Fibroblast of mammary gland (primary cell): ENCODE measurements around the gene FGF11.

Source experiments
- DNase-seq: peaks from one replicate; pipeline ENCODE4 v3.0.0-alpha.2; 2010; ENCODE audit warnings: low read depth
- H3K4me3 ChIP-seq: 2 replicates; pipeline ENCODE4 v1.5.1; 2011; ENCODE audit warnings: low read depth, mild to moderate bottlenecking, low read length, moderate library complexity; ENCODE audit not compliant: control insufficient read depth
- TF ChIP-seq, protein P1 (sequence below): conservative IDR thresholded peaks from 2 replicates; pipeline ENCODE4 v1.5.1; 2011; ENCODE audit warnings: low read depth, low read length, inconsistent platforms; ENCODE audit not compliant: control insufficient read depth, insufficient read depth

The FGF11 gene

GRCh38 chr17:7484919-7485377 lies 45.6 kb downstream of the FGF11 start:
- no peak for DNase-seq
- TF ChIP-seq, protein P1, sequence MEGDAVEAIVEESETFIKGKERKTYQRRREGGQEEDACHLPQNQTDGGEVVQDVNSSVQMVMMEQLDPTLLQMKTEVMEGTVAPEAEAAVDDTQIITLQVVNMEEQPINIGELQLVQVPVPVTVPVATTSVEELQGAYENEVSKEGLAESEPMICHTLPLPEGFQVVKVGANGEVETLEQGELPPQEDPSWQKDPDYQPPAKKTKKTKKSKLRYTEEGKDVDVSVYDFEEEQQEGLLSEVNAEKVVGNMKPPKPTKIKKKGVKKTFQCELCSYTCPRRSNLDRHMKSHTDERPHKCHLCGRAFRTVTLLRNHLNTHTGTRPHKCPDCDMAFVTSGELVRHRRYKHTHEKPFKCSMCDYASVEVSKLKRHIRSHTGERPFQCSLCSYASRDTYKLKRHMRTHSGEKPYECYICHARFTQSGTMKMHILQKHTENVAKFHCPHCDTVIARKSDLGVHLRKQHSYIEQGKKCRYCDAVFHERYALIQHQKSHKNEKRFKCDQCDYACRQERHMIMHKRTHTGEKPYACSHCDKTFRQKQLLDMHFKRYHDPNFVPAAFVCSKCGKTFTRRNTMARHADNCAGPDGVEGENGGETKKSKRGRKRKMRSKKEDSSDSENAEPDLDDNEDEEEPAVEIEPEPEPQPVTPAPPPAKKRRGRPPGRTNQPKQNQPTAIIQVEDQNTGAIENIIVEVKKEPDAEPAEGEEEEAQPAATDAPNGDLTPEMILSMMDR, result no peak
- peak overlapping the region; percentile 72 for H3K4me3 ChIP-seq

DNA sequence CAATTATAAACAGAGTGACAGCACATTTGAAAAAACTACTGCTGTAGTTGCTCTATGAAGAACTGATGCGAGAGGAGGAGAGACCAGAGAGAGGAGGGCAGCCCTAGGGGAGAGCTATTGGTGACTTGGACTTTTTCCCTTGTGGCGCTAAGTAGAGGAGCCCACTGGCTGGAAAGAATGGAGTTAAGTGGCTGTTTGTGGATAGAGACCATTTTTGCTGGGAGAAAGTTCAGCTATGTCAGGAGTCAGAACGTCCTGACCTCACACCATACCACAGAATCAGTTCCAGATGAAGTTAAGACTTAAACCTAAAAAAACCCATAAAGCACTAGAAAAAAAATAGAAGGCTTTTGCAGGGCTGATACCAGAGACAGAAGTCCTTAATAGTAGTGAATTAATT lies 46.9 kb downstream of the FGF11 start:
- TF ChIP-seq, protein P1, result no peak
- peak overlapping the region; percentile 72 for H3K4me3 ChIP-seq
- DNase-seq, result peak; percentile 81

DNA sequence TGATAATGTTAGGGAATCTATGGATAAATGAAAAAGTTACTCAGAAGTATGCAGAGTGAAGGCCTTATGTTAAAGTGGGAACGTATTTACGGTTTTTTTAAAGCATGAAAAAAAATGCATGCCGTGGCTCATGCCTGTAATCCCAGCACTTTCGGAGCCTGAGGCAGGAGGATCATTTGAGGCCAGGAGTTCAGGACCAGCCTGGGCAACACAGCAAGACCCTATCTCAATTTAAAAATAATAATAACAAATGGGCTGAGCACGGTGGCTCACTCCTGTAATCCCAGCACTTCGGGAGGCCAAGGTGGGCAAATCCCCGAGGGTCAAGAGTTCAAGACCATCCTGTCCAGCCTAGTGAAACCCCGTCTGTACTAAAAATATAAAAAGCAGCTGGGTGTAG lies 50.8 kb downstream of the FGF11 start:
- TF ChIP-seq, protein P1, result no peak
- no peak overlapping the region for H3K4me3 ChIP-seq
- DNase-seq, result no peak

DNA sequence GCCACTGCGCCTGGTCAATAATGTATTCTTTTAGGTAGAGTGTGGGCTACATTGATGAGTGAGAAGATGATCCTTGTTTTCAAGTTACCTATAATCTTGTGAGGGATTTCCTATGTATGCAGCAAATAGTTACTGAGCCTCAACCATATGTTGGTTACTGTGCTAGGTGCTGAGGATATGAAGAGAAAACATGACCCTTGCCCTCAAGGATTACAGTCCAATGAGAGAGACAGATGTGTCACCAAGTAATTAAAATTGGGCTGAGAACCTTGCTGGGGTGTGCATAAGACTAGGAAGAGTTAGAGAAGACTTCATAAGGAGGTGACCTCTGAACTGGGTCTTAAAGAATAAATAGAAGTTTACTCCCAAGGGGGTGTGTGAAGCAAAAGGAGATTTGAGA lies 52.3 kb downstream of the FGF11 start:
- DNase-seq, result no peak
- TF ChIP-seq, protein P1, result no peak
- H3K4me3 ChIP-seq, result no peak overlapping the region

GRCh38 chr17:7493941-7494340 lies 54.6 kb downstream of the FGF11 start:
- TF ChIP-seq, protein P1, result no peak
- no peak overlapping the region for H3K4me3 ChIP-seq
- DNase-seq, result no peak
